ENCODE measurements around the gene SELENOO. TPM values are rescaled to one million over a fixed set of nuclear protein-coding genes. Genes with fewer than 3 reads are reported as not detected.

Gene SELENOO
- polyA plus RNA-seq, 1 of the 3 experiments (the other 2 are of a cell fraction) = 26.7 TPM

GRCh38 chr22:50160947-50161346, 39.9 kb upstream of the SELENOO start:
- no peak overlapping the region for H3K4me3 ChIP-seq (ENCODE audit: low read depth in 2 of 2, low read length in 1 of 2)
- WGBS (ENCODE audit: low lambda C conversion rate) = 78% methylated on average over 4 of the region's 7 CpGs
- H3K27ac ChIP-seq (ENCODE audit: low read depth in 2 of 2, low read length in 1 of 2) = no peak overlapping the region
- no peak overlapping the region for H2AFZ ChIP-seq (ENCODE audit: low read depth)
- H3K9me3 ChIP-seq = no peaks in the 10 kb centered on the region
- ChIA-PET POLR2A (no interaction called here), CTCF (interaction anchor here (1.4 kb wide), 1 partner anchor 12 kb away, joined by 4 read pairs; no protein-coding TSS in a partner anchor)
- no peaks in the 10 kb centered on the region for H3F3A ChIP-seq (replicated peaks; ENCODE audit: insufficient read depth)
- peaks cover 0 to 8% of the 10 kb centered on the region in 2 experiments for H3K36me3 ChIP-seq (replicated peaks in 1 of 2; ENCODE audit: control insufficient read depth in 1 of 2, insufficient read depth in 2 of 2, low read length in 1 of 2)
- DNase-seq = no peak
- no peak for TF ChIP-seq TCF12 (IDR thresholded peaks at IDR 0.05)
- no peak for TF ChIP-seq MEF2A (IDR thresholded peaks at IDR 0.05; ENCODE audit: borderline replicate concordance, low read depth)
- TF ChIP-seq EP300 (IDR thresholded peaks at IDR 0.05; ENCODE audit: borderline replicate concordance in 1 of 2, low read depth in 1 of 2, low read length in 1 of 2) = no peak
- no peak for TF ChIP-seq FOSL2 (IDR thresholded peaks at IDR 0.05; ENCODE audit: borderline replicate concordance, low read depth)
- TF ChIP-seq NFIC (IDR thresholded peaks at IDR 0.05; ENCODE audit: borderline replicate concordance) = no peak
- no peak for TF ChIP-seq ZBTB33 (IDR thresholded peaks at IDR 0.05; ENCODE audit: borderline replicate concordance, low read depth)
- H3K4me2 ChIP-seq = no peak overlapping the region
- no peaks in the 10 kb centered on the region for H4K20me1 ChIP-seq (ENCODE audit: insufficient read depth)
- H3K9me2 ChIP-seq = no peaks in the 10 kb centered on the region
- no peak overlapping the region for H3K9ac ChIP-seq
- H3K27me3 ChIP-seq (ENCODE audit: insufficient read depth) = no peaks in the 10 kb centered on the region
- H3K4me1 ChIP-seq (ENCODE audit: control insufficient read depth in 1 of 2, insufficient read depth in 2 of 2, low read depth in 1 of 2, low read length in 1 of 2) = no peaks in the 10 kb centered on the region
- no peaks in the 10 kb centered on the region for H3K79me2 ChIP-seq (ENCODE audit: insufficient read depth)

GRCh38 chr22:50161508-50162390, 39.1 kb upstream of the SELENOO start:
- H3K36me3 ChIP-seq (replicated peaks in 1 of 2; ENCODE audit: control insufficient read depth in 1 of 2, insufficient read depth in 2 of 2, low read length in 1 of 2) = peaks cover 0 to 8% of the 10 kb centered on the region in 2 experiments
- no peaks in the 10 kb centered on the region for H3K4me1 ChIP-seq (ENCODE audit: control insufficient read depth in 1 of 2, insufficient read depth in 2 of 2, low read depth in 1 of 2, low read length in 1 of 2)
- no peak overlapping the region for H3K9ac ChIP-seq
- CTCF ChIA-PET = interaction anchor here (1.4 kb wide), 1 partner anchor 13 kb away, joined by 4 read pairs; no protein-coding TSS in a partner anchor
- DNase-seq = no peak
- H3K27ac ChIP-seq (ENCODE audit: low read depth in 2 of 2, low read length in 1 of 2) = no peak overlapping the region
- H3K4me2 ChIP-seq = no peak overlapping the region
- H3K9me3 ChIP-seq = no peaks in the 10 kb centered on the region
- no peak overlapping the region for H2AFZ ChIP-seq (ENCODE audit: low read depth)
- 86% methylated on average over 5 of the region's 23 CpGs for WGBS (ENCODE audit: low lambda C conversion rate)
- no peak overlapping the region for H3K4me3 ChIP-seq (ENCODE audit: low read depth in 2 of 2, low read length in 1 of 2)
- no peaks in the 10 kb centered on the region for H3K27me3 ChIP-seq (ENCODE audit: insufficient read depth)
- no peaks in the 10 kb centered on the region for H3K79me2 ChIP-seq (ENCODE audit: insufficient read depth)
- POLR2A ChIA-PET = no interaction called here
- H4K20me1 ChIP-seq (ENCODE audit: insufficient read depth) = no peaks in the 10 kb centered on the region
- H3F3A ChIP-seq (replicated peaks; ENCODE audit: insufficient read depth) = no peaks in the 10 kb centered on the region
- no peaks in the 10 kb centered on the region for H3K9me2 ChIP-seq
- TF ChIP-seq YY1 (IDR thresholded peaks at IDR 0.05; ENCODE audit: low read depth) (no peak), ELF1 (IDR thresholded peaks at IDR 0.05) (no peak), EP300 (IDR thresholded peaks at IDR 0.05; ENCODE audit: borderline replicate concordance in 1 of 2, low read depth in 1 of 2, low read length in 1 of 2) (no peak), REST (IDR thresholded peaks at IDR 0.05; ENCODE audit: low read depth, low read length) (no peak), MXI1 (IDR thresholded peaks at IDR 0.05; ENCODE audit: low read depth, low read length) (no peak), IRF3 (IDR thresholded peaks at IDR 0.05; ENCODE audit: low read depth, low read length) (no peak), FOXJ3 (CRISPR knock-in tag; IDR thresholded peaks at IDR 0.05) (no peak), MEF2A (IDR thresholded peaks at IDR 0.05; ENCODE audit: borderline replicate concordance, low read depth) (no peak), PBX3 (IDR thresholded peaks at IDR 0.05) (no peak), USF2 (IDR thresholded peaks at IDR 0.05; ENCODE audit: borderline replicate concordance, low read depth, low read length) (no peak), FOXM1 (IDR thresholded peaks at IDR 0.05; ENCODE audit: low read depth) (no peak), JUND (IDR thresholded peaks at IDR 0.05) (no peak), TAF1 (IDR thresholded peaks at IDR 0.05; ENCODE audit: borderline replicate concordance, low read depth, low read length) (no peak), TCF12 (IDR thresholded peaks at IDR 0.05) (no peak), POLR2AphosphoS5 (IDR thresholded peaks at IDR 0.05; ENCODE audit: low read depth, low read length) (no peak)
